Activated T-cell treated with anti-CD3 and anti-CD28 coated beads, Interleukin-2, amount 50 U/mL, for 24 hours (primary cell): ENCODE results near the gene CBX2.

ENCODE experiments used
- DNase-seq: peaks from one replicate; pipeline ENCODE4 v3.0.0-alpha.2; 2020
- H3K27ac Mint-ChIP-seq: 2 replicates; pipeline ENCODE4 v1.8.0; 2020; ENCODE audit warnings: mild to moderate bottlenecking, mixed read lengths
- H3K27me3 Mint-ChIP-seq: 2 replicates; pipeline ENCODE4 v1.8.0; 2020; ENCODE audit warnings: mixed read lengths
- H3K36me3 Mint-ChIP-seq: 2 replicates; pipeline ENCODE4 v1.8.0; 2020; ENCODE audit warnings: low read depth, mixed read lengths
- H3K4me1 Mint-ChIP-seq: 2 replicates; pipeline ENCODE4 v1.8.0; 2020; ENCODE audit warnings: low read depth, mixed read lengths
- H3K4me3 Mint-ChIP-seq: 2 replicates; pipeline ENCODE4 v1.8.0; 2020; ENCODE audit warnings: mild to moderate bottlenecking, moderate library complexity, mixed read lengths
- H3K9me3 Mint-ChIP-seq: 2 replicates; pipeline ENCODE4 v1.8.0; 2020; ENCODE audit warnings: mixed read lengths

Gene CBX2

DNA sequence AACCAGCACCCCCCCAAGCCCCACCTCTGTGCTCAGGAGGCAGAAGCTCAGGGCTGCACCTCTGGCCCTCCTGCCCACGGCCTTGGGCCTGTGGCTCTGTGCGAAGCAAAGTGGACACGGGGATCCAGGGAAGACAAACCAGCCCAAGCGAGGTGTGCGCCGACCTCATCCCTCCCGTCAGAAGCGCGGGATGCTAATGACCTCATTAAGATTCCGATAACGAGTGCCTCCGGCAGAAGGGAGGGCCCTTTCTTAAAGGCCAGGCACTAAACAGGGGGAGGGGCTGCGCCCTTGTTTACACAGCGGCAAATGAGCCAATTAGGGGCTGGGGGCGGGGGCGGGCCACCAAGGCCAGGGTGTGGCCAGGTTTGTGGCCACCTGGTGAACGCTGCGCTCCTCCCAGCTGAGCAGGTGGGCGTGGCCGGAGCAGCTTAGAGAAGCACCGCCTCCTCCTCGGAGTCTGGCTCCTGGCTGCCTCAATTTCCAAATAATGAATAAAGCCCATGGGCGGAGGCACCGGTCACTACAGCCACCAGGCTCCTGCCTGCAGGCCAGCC lies 58.1 kb downstream of the CBX2 start:
- Mint-ChIP-seq H3K27me3 (peaks cover 11% of the 10 kb centered on the region), H3K36me3 (peaks cover 22% of the 10 kb centered on the region), H3K4me3 (no peak overlapping the region), H3K4me1 (peaks cover 37% of the 10 kb centered on the region), H3K9me3 (no peaks in the 10 kb centered on the region), H3K27ac (no peak overlapping the region)
- DNase-seq: no peak

DNA sequence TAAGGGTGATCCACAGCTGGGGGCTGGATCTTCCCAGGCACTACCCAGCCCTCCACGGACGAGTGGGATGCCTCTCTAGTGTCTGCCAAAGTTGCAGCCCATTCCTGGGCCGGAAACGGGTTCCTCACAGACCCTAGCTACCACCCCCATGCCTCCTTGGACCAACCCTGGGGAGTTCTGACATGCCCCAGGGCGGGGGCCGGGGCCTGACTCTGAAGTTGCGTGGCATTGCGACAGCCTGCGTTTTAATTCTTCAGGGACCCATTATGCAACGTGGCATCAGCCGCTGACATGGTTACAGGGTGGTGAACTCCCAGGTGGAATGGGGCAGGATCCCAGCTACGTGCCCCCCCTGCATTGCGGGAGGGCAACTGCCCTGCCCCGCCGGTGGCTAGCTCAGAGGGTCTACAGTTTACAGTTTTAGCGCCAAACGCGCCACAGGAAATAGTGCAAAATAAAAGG lies 58.6 kb downstream of the CBX2 start:
- H3K4me1 Mint-ChIP-seq: peaks cover 39% of the 10 kb centered on the region

GRCh38 chr17:79836972-79837887 lies 59.3 kb downstream of the CBX2 start:
- Mint-ChIP-seq H3K9me3 (no peaks in the 10 kb centered on the region), H3K4me3 (peak overlapping the region; percentile 88), H3K36me3 (peaks cover 22% of the 10 kb centered on the region), H3K4me1 (peaks cover 42% of the 10 kb centered on the region), H3K27ac (no peak overlapping the region), H3K27me3 (peaks cover 22% of the 10 kb centered on the region)
- DNase-seq: peak; percentile 66

More for the DNA sequence above, 58.6 kb downstream of the CBX2 start:
- peaks cover 22% of the 10 kb centered on the region for H3K36me3 Mint-ChIP-seq
- no peak for DNase-seq
- peak overlapping the region; percentile 88 for H3K4me3 Mint-ChIP-seq
- no peaks in the 10 kb centered on the region for H3K9me3 Mint-ChIP-seq
- no peak overlapping the region for H3K27ac Mint-ChIP-seq
- H3K27me3 Mint-ChIP-seq: peaks cover 16% of the 10 kb centered on the region
